BE2C (cell line): ENCODE data around the gene FSTL4.
"Not testable (repeated sequence)": the region's sequence is repeated elsewhere in the genome, so short reads cannot be mapped to it uniquely, and the experiment has no call there.

Source experiments
- DNase-seq: peaks from one replicate; pipeline ENCODE4 v3.0.0-alpha.2; 2020
- H3K27me3 ChIP-seq: fragments of 250-450 bp; sonication (Bioruptor Pico); 2 replicates; pipeline ENCODE4 v1.5.1; 2020; ENCODE audit warnings: mild to moderate bottlenecking
- H3K36me3 ChIP-seq: fragments of 250-450 bp; sonication (Bioruptor Pico); 2 replicates; pipeline ENCODE4 v1.5.1; 2020; ENCODE audit warnings: mild to moderate bottlenecking
- H3K4me1 ChIP-seq: fragments of 250-450 bp; sonication (Bioruptor Pico); 2 replicates; pipeline ENCODE4 v1.5.1; 2020
- H3K4me3 ChIP-seq: 2 replicates; pipeline ENCODE4 v1.5.1; 2011; ENCODE audit warnings: low read depth, low read length
- H3K9me3 ChIP-seq: fragments of 250-450 bp; sonication (Bioruptor Pico); 2 replicates; pipeline ENCODE4 v1.5.1; 2020
- CTCF ChIP-seq: IDR thresholded peaks from 2 replicates; pipeline ENCODE4 v1.5.1; 2012; ENCODE audit warnings: mild to moderate bottlenecking, low read depth, low read length

FSTL4 gene

GRCh38 chr5:133453084-133453780, 159.1 kb downstream of the FSTL4 start:
- no peak for TF ChIP-seq CTCF
- Histone ChIP-seq H3K4me3 (no peak overlapping the region), H3K27me3 (no peaks in the 10 kb centered on the region)

GRCh38 chr5:133451926-133452325, 160.4 kb downstream of the FSTL4 start:
- no peak for TF ChIP-seq CTCF
- Histone ChIP-seq H3K4me1 (peaks cover 5% of the 10 kb centered on the region), H3K27me3 (no peaks in the 10 kb centered on the region), H3K36me3 (no peaks in the 10 kb centered on the region), H3K4me3 (no peak overlapping the region), H3K9me3 (no peaks in the 10 kb centered on the region)
- DNase-seq: no peak

More at GRCh38 chr5:133453084-133453780, 159.1 kb downstream of the FSTL4 start:
- no peaks in the 10 kb centered on the region for H3K36me3 ChIP-seq
- no peaks in the 10 kb centered on the region for H3K9me3 ChIP-seq
- H3K4me1 ChIP-seq: peaks cover 11% of the 10 kb centered on the region
- no peak for DNase-seq

GRCh38 chr5:133450286-133450685, 162.1 kb downstream of the FSTL4 start:
- no peak for DNase-seq
- H3K27me3 ChIP-seq: no peaks in the 10 kb centered on the region
- H3K9me3 ChIP-seq: no peaks in the 10 kb centered on the region
- H3K4me1 ChIP-seq: peaks cover 5% of the 10 kb centered on the region
- H3K36me3 ChIP-seq: no peaks in the 10 kb centered on the region
- TF ChIP-seq CTCF: no peak
- no peak overlapping the region for H3K4me3 ChIP-seq

- H3K9me3 ChIP-seq: no peaks in the 10 kb centered on the region
- DNase-seq: no peak
- no peak overlapping the region for H3K4me3 ChIP-seq
- no peaks in the 10 kb centered on the region for H3K27me3 ChIP-seq
- TF ChIP-seq CTCF: no peak
- no peaks in the 10 kb centered on the region for H3K36me3 ChIP-seq
- peaks cover 5% of the 10 kb centered on the region for H3K4me1 ChIP-seq
Observed at GRCh38 chr5:133449181-133449580, 163.2 kb downstream of the FSTL4 start.

GRCh38 chr5:133446440-133446839, 165.9 kb downstream of the FSTL4 start:
- Histone ChIP-seq H3K36me3 (no peaks in the 10 kb centered on the region), H3K27me3 (no peaks in the 10 kb centered on the region), H3K4me3 (no peak overlapping the region), H3K4me1 (no peaks in the 10 kb centered on the region), H3K9me3 (no peaks in the 10 kb centered on the region)
- no peak for DNase-seq
- no peak for TF ChIP-seq CTCF

- no peak for DNase-seq
- Histone ChIP-seq H3K4me3 (no peak overlapping the region), H3K36me3 (no peaks in the 10 kb centered on the region), H3K4me1 (no peaks in the 10 kb centered on the region), H3K27me3 (no peaks in the 10 kb centered on the region), H3K9me3 (no peaks in the 10 kb centered on the region)
- no peak for TF ChIP-seq CTCF
Observed at GRCh38 chr5:133445744-133446143, 166.6 kb downstream of the FSTL4 start.

GRCh38 chr5:133445204-133445603, 167.1 kb downstream of the FSTL4 start:
- not testable (repeated sequence) for H3K36me3 ChIP-seq, H3K9me3 ChIP-seq, DNase-seq, H3K4me1 ChIP-seq, H3K27me3 ChIP-seq, H3K4me3 ChIP-seq
